ENCODE results near the gene ANKS1B.

ANKS1B gene

DNA sequence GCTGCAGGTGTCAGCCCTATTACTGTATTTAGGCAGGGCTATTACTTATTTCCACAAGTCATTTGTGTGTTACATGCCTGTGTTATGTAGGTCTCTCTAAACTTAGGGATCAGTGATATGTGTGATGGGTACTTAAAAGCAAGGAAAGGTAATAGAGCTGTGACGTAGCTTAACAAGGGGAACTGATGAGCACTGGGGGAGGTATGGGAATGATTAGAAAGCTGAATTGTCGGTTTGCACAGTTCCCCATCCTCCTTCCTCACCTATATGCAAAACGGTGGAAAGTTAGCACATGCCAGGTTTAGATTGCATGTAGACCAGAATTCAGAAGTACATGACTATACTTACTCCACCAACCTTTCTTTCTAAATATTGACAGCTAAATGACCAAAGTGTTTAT, 831.4 kb downstream of the ANKS1B start:
- DNase-seq, result no peak

- DNase-seq, result no peak
These were observed 832.4 kb downstream of the ANKS1B start for GRCh38 chr12:99152337-99152736.

- no peak for DNase-seq
These were observed 833.0 kb downstream of the ANKS1B start for GRCh38 chr12:99151744-99152143.

- no peak for DNase-seq
These were observed 837.6 kb downstream of the ANKS1B start for GRCh38 chr12:99147130-99147529.

- DNase-seq, result no peak
These were observed 838.0 kb downstream of the ANKS1B start for GRCh38 chr12:99146730-99147129.

DNA sequence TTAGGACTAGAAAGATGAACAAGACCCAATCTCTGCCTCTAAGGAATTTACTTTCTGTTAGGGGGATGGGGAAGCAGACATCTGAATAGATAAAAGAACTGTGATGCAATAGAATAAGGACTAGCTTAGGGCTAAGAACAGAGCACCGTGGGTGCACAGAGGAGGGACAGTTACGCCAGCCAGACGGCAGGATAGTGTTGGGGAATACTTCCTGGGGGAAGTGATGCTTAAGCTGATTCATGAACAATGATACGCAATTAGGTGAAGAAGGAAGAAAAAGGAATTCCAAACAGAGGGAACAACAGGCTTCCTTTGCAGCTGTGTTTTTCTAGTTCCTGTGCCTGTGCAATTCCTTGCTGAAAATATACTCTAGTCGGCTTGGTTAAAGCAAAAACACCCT, 838.6 kb downstream of the ANKS1B start:
- DNase-seq, result no peak

DNA sequence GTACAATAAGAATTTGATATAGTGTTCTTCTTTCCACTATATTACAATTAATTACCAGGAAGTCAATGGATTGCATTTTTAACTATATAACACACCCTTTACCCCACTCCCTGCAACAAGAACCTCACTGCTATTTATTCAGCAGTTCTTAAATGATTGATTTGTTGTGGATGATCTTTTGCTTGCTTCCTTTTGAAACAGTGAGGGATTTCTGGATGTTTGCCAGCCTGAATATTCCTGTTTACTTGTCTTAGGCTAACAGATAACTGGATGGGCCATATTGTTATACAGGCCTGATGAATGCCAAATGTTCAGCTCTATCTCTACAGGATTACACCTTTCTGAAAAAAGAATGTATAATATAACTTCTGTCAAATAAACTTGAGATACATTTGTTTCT, 842.1 kb downstream of the ANKS1B start:
- no peak for DNase-seq

- DNase-seq, result no peak
These were observed 844.6 kb downstream of the ANKS1B start for GRCh38 chr12:99140017-99140720.

DNA sequence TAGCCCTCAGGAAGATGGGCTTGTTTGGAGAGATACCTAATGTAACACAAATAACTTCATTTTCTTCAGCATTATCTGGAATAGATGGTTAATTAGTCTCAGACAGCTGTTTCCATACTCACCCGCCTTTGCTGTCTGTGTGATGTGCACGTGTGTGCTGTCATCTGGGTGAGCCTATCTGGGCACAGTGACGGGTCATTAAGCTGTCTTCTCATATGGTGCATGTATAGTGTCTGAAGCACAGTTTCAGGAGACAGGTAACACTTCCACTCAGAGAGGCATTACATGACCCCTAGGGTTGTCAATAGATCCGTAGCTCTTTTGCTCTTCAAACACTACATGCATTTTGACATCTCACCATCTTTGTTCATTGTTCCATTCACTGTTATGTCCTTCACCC, 846.3 kb downstream of the ANKS1B start:
- no peak for DNase-seq

DNA sequence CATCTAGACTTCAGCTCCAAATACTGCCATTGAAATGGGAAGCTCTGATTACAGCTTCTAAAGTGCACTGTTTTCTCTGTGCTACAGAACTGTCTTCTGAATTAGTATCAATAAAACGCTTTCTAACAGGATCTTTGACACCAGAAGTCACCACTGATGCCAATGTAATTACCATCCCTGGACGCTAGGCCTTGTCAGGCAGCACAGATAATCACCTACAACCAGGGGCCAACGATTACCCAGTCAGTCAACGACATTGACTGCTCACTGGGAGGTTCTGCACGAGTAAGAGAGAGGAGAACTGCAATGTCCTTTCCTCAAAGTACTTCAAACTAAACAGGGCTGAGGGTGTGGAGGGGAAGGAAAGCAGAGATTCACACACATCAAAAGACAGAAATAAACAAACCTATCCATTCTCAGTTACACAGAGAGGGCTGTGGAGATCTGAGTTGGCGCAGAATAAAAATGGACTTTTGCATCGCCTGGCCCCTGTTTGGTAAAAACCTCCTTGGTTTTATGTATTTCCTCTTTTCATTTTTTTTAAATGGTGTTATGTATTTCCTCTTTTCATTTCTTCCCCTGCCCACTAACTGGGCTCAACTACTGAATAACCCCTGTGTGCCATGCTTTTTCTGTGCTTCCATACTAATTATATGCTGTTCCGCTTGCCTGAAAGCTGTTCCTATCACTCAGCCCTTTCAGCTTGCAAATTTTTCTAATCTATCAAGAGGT, 847.4 kb downstream of the ANKS1B start:
- DNase-seq, result no peak

GRCh38 chr12:99136516-99136915, 848.2 kb downstream of the ANKS1B start:
- no peak for DNase-seq

- DNase-seq, result no peak
These were observed 849.4 kb downstream of the ANKS1B start for GRCh38 chr12:99135376-99135775.

DNA sequence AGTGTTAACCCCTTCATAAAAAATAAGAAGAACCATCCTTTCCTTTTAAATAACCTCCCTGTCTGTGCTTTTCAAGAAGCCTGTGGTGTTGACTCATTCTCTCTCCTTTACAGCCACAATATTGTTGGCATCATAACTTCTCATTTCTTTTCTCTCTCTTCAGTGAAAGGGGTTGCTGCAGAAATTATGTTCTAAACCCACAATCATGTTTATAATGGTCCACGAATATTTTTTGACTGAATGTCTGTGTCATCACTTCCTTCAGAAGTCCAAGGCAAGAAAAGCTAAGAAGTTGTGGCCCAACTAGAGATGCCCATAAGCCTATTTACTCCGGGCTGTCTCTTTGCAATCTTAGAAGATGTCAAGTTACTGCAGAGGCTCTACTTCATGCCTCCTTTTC, 851.3 kb downstream of the ANKS1B start:
- DNase-seq, result no peak

- DNase-seq, result no peak
These were observed 853.0 kb downstream of the ANKS1B start for GRCh38 chr12:99131751-99132199.

DNA sequence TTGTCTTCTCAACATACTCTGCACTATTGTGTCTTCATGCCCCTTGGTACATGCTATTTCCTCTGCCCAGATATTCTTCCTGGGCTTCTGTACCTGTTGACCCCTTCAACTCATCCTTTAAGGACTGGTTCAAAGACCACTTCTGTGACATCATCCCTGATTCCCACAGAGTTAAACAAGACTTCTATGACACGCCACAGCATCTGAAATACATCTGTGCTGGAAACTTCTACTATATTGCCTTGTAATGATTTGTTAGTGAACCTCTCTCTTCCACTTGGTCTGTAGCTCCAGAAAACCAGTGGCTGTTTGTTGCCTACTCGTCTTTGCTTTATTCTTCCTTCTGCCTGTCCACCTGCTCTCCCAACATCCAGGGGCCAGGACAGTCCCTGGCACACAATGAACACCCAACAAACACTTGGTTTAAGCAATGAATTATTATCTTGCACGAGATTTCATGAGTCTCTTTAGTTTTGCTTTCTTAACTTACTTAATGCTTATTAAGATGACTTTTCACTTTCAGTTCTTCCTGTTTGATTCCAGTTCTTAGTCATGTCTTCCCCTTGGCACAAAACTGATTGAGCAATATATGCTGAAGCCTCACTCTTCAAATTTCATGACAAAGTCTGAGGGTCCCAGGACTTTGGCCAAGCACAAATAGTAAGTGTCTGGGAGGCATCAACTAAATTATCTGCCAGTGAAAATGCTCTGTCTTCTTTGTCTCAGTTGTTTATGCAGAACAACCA, 853.8 kb downstream of the ANKS1B start:
- no peak for DNase-seq

DNA sequence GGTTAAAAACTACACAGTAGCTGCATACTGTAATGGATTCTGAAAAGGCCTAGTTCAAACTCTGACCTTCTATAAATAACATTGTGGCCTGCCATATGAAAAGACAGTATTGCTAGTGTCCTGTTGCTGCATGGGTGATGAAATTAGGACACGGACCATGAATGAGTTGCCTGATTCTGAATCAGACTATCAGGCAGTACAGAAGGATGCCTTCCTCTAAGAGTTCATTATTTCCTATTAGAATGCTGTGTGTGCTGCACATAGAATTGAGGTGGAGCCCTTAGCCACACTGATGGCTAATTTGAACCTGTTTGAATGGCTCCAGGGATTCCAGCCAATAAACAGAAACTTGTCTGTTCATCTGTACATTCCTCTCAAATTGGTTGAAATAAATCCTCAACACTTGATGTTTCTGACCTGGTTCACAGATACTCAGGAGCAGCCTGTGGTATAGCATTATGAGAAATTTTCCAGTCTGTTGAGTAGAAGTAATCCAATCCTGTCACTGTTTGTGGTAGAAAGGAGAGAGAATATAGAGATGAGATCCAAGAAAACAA, 856.4 kb downstream of the ANKS1B start:
- DNase-seq, result no peak

- no peak for DNase-seq
These were observed 861.8 kb downstream of the ANKS1B start for GRCh38 chr12:99122959-99123358.

DNA sequence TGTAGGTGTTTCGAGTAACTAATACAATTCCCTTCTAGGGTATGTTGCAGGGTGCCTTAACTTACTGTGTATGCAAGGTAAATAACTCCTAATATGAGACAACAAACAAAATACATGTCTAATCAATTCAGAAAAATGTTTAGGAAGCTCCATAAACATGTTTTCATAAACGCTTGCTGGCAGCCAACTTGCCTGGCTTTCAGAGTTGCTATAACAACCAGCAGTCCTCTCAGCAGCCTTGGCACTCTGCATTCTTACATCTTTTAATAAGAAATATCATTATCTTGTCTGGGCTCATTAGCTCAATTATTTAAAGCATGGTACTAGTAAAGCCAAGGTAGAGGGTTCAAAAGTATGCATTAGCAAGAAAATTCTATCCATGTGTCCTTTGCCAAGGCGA, 862.2 kb downstream of the ANKS1B start:
- DNase-seq, result no peak

DNA sequence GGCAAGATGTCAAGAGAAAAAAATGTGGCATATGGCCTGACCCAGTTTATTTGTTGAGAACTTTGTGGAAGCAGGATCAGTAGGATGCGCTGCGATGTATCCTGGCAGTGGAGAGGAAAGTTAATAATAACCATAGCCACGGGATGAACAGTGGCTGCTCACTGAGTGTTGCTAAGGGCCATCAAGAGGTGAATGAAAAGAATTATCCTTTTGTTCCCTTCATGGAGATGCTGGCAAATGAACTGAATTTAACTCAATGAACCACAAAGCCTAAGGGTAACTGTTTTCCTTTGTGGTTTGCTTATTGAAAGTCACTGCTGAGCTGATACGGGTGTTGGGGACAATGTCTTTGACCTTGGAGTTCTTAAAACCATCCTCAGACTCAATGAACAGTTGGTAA, 863.2 kb downstream of the ANKS1B start:
- no peak for DNase-seq

DNA sequence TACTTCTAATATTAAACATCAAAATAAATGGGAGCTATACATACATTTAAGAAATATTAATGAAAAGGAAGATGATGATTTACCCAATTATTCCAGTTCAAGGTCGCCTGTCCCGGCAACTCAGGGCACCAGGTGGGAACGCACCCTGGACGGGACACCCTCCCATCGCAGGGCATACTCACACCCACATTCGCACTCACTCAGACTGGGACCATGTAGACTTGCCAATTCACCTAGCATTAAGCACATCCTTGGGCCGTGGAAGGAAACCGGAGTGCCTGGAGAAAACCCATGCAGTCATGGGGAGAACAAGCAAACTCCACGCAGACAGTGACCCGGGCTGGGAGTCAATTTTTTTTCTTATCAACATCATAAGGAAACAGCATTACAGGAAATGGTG, 864.8 kb downstream of the ANKS1B start:
- no peak for DNase-seq

GRCh38 chr12:99119449-99119848, 865.3 kb downstream of the ANKS1B start:
- no peak for DNase-seq

GRCh38 chr12:99111600-99111999, 873.1 kb downstream of the ANKS1B start:
- DNase-seq, result no peak

GRCh38 chr12:99110868-99111267, 873.9 kb downstream of the ANKS1B start:
- DNase-seq, result no peak

GRCh38 chr12:99110212-99110611, 874.5 kb downstream of the ANKS1B start:
- no peak for DNase-seq
